HG02970 (cell line): ENCODE results near the gene GDF7.

ENCODE experiments used
- ATAC-seq: cut with Tn5 transposase; IDR thresholded peaks from one replicate; pipeline ENCODE4 v1.9.1; 2021; ENCODE audit warnings: mild to moderate bottlenecking, moderate library complexity, moderate number of reproducible peaks; ENCODE audit not compliant: unreplicated experiment, low FRiP score

The GDF7 gene

GRCh38 chr2:20728114-20728758 is 61.3 kb downstream of the GDF7 start:
- ATAC-seq: no peak
